Kidney epithelial cell (primary cell): ENCODE data around the gene NLN. TPM values are rescaled to one million over a fixed set of nuclear protein-coding genes. Genes with fewer than 3 reads are reported as not detected.
"Not testable (repeated sequence)": the region's sequence is repeated elsewhere in the genome, so short reads cannot be mapped to it uniquely, and the experiment has no call there.

Experiments used
- DNase-seq: peaks from one replicate; pipeline ENCODE4 v3.0.0-alpha.2; 2010; ENCODE audit warnings: low read depth
- H3K27me3 ChIP-seq: 2 replicates; pipeline ENCODE4 v1.6.0; 2011; ENCODE audit warnings: low read length; ENCODE audit not compliant: control insufficient read depth, insufficient read depth
- H3K36me3 ChIP-seq: 2 replicates; pipeline ENCODE4 v1.5.1; 2011; ENCODE audit warnings: low read length; ENCODE audit not compliant: control insufficient read depth, insufficient read depth
- H3K4me3 ChIP-seq: 2 replicates; pipeline ENCODE4 v1.5.1; 2011; ENCODE audit warnings: low read depth, mild to moderate bottlenecking, control low read depth, low read length
- CTCF ChIP-seq: IDR thresholded peaks from 2 replicates; pipeline ENCODE4 v1.5.1; 2011; ENCODE audit warnings: mild to moderate bottlenecking, moderate library complexity, low read length, control low read depth, inconsistent platforms; ENCODE audit not compliant: insufficient read depth, poor library complexity, severe bottlenecking
- total RNA-seq: library from RNA; depleted of rRNA; stranded (reverse); fragments of >200 nt; gene quantifications from 2 replicates; pipeline ENCODE4 v1.2.3, GENCODE V29; 2015

Gene NLN
- total RNA-seq, 1 donor from 2014 or later = 31.0 TPM

GRCh38 chr5:65837139-65837538 is 115.1 kb downstream of the NLN start:
- no peak for DNase-seq
- Histone ChIP-seq H3K27me3 (no peaks in the 10 kb centered on the region), H3K36me3 (no peaks in the 10 kb centered on the region), H3K4me3 (no peak overlapping the region)
- no peak for TF ChIP-seq CTCF

GRCh38 chr5:65839170-65839569 is 117.2 kb downstream of the NLN start:
- H3K36me3 ChIP-seq, H3K27me3 ChIP-seq, H3K4me3 ChIP-seq, DNase-seq: not testable (repeated sequence)

GRCh38 chr5:65840071-65840470 is 118.1 kb downstream of the NLN start:
- Histone ChIP-seq H3K4me3 (no peak overlapping the region), H3K36me3 (no peaks in the 10 kb centered on the region), H3K27me3 (no peaks in the 10 kb centered on the region)
- TF ChIP-seq CTCF = no peak
- DNase-seq = no peak

- H3K4me3 ChIP-seq, DNase-seq, H3K27me3 ChIP-seq, H3K36me3 ChIP-seq: not testable (repeated sequence)
These were observed 122.8 kb downstream of the NLN start for GRCh38 chr5:65844763-65845162.

GRCh38 chr5:65846101-65846500 is 124.1 kb downstream of the NLN start:
- DNase-seq = no peak
- TF ChIP-seq CTCF = no peak
- Histone ChIP-seq H3K27me3 (no peaks in the 10 kb centered on the region), H3K4me3 (no peak overlapping the region), H3K36me3 (no peaks in the 10 kb centered on the region)

GRCh38 chr5:65847019-65847418 is 125.0 kb downstream of the NLN start:
- not testable (repeated sequence) for H3K36me3 ChIP-seq, H3K27me3 ChIP-seq, DNase-seq, H3K4me3 ChIP-seq

GRCh38 chr5:65849918-65850317 is 127.9 kb downstream of the NLN start:
- not testable (repeated sequence) for H3K27me3 ChIP-seq, H3K36me3 ChIP-seq, H3K4me3 ChIP-seq, DNase-seq

GRCh38 chr5:65854925-65855324 is 132.9 kb downstream of the NLN start:
- Histone ChIP-seq H3K36me3 (no peaks in the 10 kb centered on the region), H3K4me3 (no peak overlapping the region), H3K27me3 (no peaks in the 10 kb centered on the region)
- DNase-seq = no peak
- no peak for TF ChIP-seq CTCF
